Stomach (tissue), 4 donors: ENCODE measurements around the gene NDUFA8.

Experiments used
- EP300 ChIP-seq: sonication (generic); formaldehyde crosslinking; IDR thresholded peaks from one replicate; pipeline ENCODE4 v1.6.1; 2017; ENCODE audit warnings: antibody characterized with exemption
- POLR2A ChIP-seq, 4 donors: fragments of 450-650 bp; IDR thresholded peaks; one replicate each; pipeline ENCODE4 v1.6.1; 2016; ENCODE audit warnings: antibody characterized with exemption in 4 of 4, control low read depth in 2 of 4, mild to moderate bottlenecking in 1 of 4, moderate library complexity in 1 of 4
- POLR2AphosphoS5 ChIP-seq, 3 donors: sonication (generic); formaldehyde crosslinking; IDR thresholded peaks; one replicate each; pipeline ENCODE4 v1.6.1; 2016; ENCODE audit warnings: antibody characterized with exemption in 3 of 3
- TF ChIP-seq, protein P1 (sequence below), 7 experiments: fragments of 450-650 bp in 4 of 7; fragments of 200-600 bp in 3 of 7; sonication (generic) in 3 of 7; IDR thresholded peaks; one replicate each; pipeline ENCODE4 v1.5.1; 2016 to 2019; ENCODE audit warnings: antibody characterized with exemption in 7 of 7, control low read depth in 2 of 7, mild to moderate bottlenecking in 1 of 7

DNA sequence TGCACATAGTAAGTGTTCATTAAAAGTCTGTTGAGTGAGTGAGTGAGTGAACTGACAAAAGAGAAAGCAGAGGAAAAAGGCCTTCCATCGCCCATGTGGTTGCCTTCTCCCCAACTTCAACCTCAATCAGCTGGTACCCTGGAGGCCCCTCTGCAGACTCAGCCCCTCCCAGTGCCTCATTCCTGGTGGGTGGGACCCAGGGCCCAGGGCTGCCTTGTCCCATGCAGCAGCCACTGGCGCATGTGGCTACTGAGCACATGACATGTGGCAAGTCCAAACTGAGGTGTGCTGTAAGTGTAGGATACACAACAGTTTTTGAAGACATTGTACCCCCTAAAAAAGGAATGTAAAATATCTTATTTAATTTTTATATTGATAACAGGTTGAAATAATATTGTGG is 29.6 kb downstream of the NDUFA8 start:
- TF ChIP-seq, protein P1, sequence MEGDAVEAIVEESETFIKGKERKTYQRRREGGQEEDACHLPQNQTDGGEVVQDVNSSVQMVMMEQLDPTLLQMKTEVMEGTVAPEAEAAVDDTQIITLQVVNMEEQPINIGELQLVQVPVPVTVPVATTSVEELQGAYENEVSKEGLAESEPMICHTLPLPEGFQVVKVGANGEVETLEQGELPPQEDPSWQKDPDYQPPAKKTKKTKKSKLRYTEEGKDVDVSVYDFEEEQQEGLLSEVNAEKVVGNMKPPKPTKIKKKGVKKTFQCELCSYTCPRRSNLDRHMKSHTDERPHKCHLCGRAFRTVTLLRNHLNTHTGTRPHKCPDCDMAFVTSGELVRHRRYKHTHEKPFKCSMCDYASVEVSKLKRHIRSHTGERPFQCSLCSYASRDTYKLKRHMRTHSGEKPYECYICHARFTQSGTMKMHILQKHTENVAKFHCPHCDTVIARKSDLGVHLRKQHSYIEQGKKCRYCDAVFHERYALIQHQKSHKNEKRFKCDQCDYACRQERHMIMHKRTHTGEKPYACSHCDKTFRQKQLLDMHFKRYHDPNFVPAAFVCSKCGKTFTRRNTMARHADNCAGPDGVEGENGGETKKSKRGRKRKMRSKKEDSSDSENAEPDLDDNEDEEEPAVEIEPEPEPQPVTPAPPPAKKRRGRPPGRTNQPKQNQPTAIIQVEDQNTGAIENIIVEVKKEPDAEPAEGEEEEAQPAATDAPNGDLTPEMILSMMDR (IDR thresholded peaks at IDR 0.05) = no peak
- no peak for TF ChIP-seq POLR2A (IDR thresholded peaks at IDR 0.05)
- TF ChIP-seq POLR2AphosphoS5 (IDR thresholded peaks at IDR 0.05) = no peak
- TF ChIP-seq EP300 = no peak
